CD14-positive monocyte (primary cell): ENCODE measurements around the gene BRSK2. TPM values are rescaled to one million over a fixed set of nuclear protein-coding genes. Genes with fewer than 3 reads are reported as not detected.

Experiments used
- DNase-seq, 3 donors: peaks; one replicate each; pipeline ENCODE4 v3.0.0-alpha.2; 2011 to 2022
- H2AFZ ChIP-seq: 2 replicates; pipeline ENCODE4 v1.6.0; 2012; ENCODE audit warnings: mild to moderate bottlenecking, low read depth, low read length, inconsistent platforms; ENCODE audit not compliant: insufficient read depth, poor library complexity, severe bottlenecking
- H3K27ac ChIP-seq, 2 donors: 1 replicate in 1 of 2; 2 replicates in 1 of 2; pipeline ENCODE4 v1.5.1; 2012 to 2013; ENCODE audit warnings: low read length in 2 of 2, control low read depth in 1 of 2, inconsistent platforms in 1 of 2, low read depth in 1 of 2, mild to moderate bottlenecking in 1 of 2
- H3K27me3 ChIP-seq, 2 donors: one replicate each; pipeline versions ENCODE4 v1.6.0 to v1.6.1; 2011 to 2013; ENCODE audit warnings: low read length in 2 of 2; ENCODE audit not compliant: control insufficient read depth in 2 of 2, insufficient read depth in 2 of 2
- H3K36me3 ChIP-seq, 2 donors: replicated peaks in 1 of 2; 1 replicate in 1 of 2; 2 replicates in 1 of 2; pipeline versions ENCODE4 v1.5.1 to v1.6.1; 2012 to 2013; ENCODE audit warnings: low read length in 2 of 2, control low read depth in 1 of 2, inconsistent platforms in 1 of 2, mild to moderate bottlenecking in 1 of 2; ENCODE audit not compliant: insufficient read depth in 2 of 2, control insufficient read depth in 1 of 2
- H3K4me1 ChIP-seq, 2 donors: 1 replicate in 1 of 2; 2 replicates in 1 of 2; pipeline versions ENCODE4 v1.5.1 to v1.6.1; 2012 to 2013; ENCODE audit warnings: low read length in 2 of 2, control low read depth in 1 of 2, inconsistent platforms in 1 of 2, mild to moderate bottlenecking in 1 of 2, moderate library complexity in 1 of 2; ENCODE audit not compliant: insufficient read depth in 2 of 2, control insufficient read depth in 1 of 2
- H3K4me2 ChIP-seq: replicated peaks from 2 replicates; pipeline ENCODE3; 2012; ENCODE audit warnings: low read length, moderate library complexity, mild to moderate bottlenecking; ENCODE audit not compliant: poor library complexity, severe bottlenecking; ENCODE audit errors: extremely low read depth
- H3K4me3 ChIP-seq, 3 experiments: fragments of 200-600 bp in 1 of 3; sonication (generic) in 1 of 3; replicated peaks in 1 of 3; 1 replicate in 2 of 3; 2 replicates in 1 of 3; pipeline ENCODE4 v1.5.1; 2011 to 2013; ENCODE audit warnings: low read length in 3 of 3, mild to moderate bottlenecking in 3 of 3, control low read depth in 2 of 3, low read depth in 2 of 3, inconsistent platforms in 1 of 3, moderate library complexity in 1 of 3
- H3K79me2 ChIP-seq: 2 replicates; pipeline ENCODE4 v1.6.0; 2012; ENCODE audit warnings: mild to moderate bottlenecking, control low read depth, inconsistent platforms, low read length, moderate library complexity; ENCODE audit not compliant: insufficient read depth
- H3K9ac ChIP-seq: 2 replicates; pipeline ENCODE4 v1.6.0; 2017; ENCODE audit warnings: low read length, mild to moderate bottlenecking; ENCODE audit not compliant: insufficient read depth, poor library complexity, severe bottlenecking
- H3K9me3 ChIP-seq, 2 donors: replicated peaks in 1 of 2; 1 replicate in 1 of 2; 2 replicates in 1 of 2; pipeline versions ENCODE4 v1.5.1 to v1.6.1; 2012 to 2013; ENCODE audit warnings: low read length in 2 of 2, control low read depth in 1 of 2; ENCODE audit not compliant: control insufficient read depth in 1 of 2, insufficient read depth in 1 of 2
- H4K20me1 ChIP-seq: 2 replicates; pipeline ENCODE4 v1.6.0; 2012; ENCODE audit warnings: mild to moderate bottlenecking, low read length, control low read depth, moderate library complexity; ENCODE audit not compliant: insufficient read depth
- H3K27ac Mint-ChIP-seq, 7 donors: one replicate each; pipeline ENCODE4 v1.8.0; 2020; ENCODE audit warnings: mild to moderate bottlenecking in 7 of 7, mixed read lengths in 7 of 7, moderate library complexity in 6 of 7, inconsistent platforms in 2 of 7
- H3K27me3 Mint-ChIP-seq, 3 donors: one replicate each; pipeline ENCODE4 v1.8.0; 2021 to 2022; ENCODE audit warnings: low read depth in 3 of 3, mild to moderate bottlenecking in 3 of 3, mixed read lengths in 3 of 3, moderate library complexity in 3 of 3, inconsistent platforms in 1 of 3
- H3K36me3 Mint-ChIP-seq, 2 donors: one replicate each; pipeline ENCODE4 v1.8.0; 2020; ENCODE audit warnings: mixed read lengths in 2 of 2, inconsistent platforms in 1 of 2, mild to moderate bottlenecking in 1 of 2
- H3K4me1 Mint-ChIP-seq: one replicate; pipeline ENCODE4 v1.8.0; 2020; ENCODE audit warnings: mild to moderate bottlenecking, mixed read lengths
- H3K4me3 Mint-ChIP-seq, 2 donors: one replicate each; pipeline ENCODE4 v1.8.0; 2020; ENCODE audit warnings: mild to moderate bottlenecking in 2 of 2, mixed read lengths in 2 of 2, moderate library complexity in 1 of 2
- H3K9me3 Mint-ChIP-seq, 7 donors: one replicate each; pipeline ENCODE4 v1.8.0; 2020 to 2022; ENCODE audit warnings: mixed read lengths in 7 of 7, mild to moderate bottlenecking in 6 of 7, moderate library complexity in 6 of 7, inconsistent platforms in 2 of 7
- WGBS: methylation state at CpG from one replicate; pipeline ENCODE4 v1.1.5; 2013; ENCODE audit warnings: missing lambda C conversion rate; ENCODE audit not compliant: insufficient coverage; 5-methylcytosine and 5-hydroxymethylcytosine counted together
- intact Hi-C, 2 donors: fragments of 100-400 bp; cut with micrococcal nuclease; formaldehyde crosslinking; loops; one replicate each; pipeline versions ENCODE4 v1.15.0 to v1.15.1; 2023
- polyA plus RNA-seq, 3 donors: library from polyadenylated mRNA; depleted of rRNA in 1 of 3; unstranded in 2 of 3; stranded (reverse) in 1 of 3; fragments of 300-500 nt in 2 of 3; fragments of >200 nt in 1 of 3; fragmentation: Illumina TruSeq in 2 of 3; gene quantifications; 1 replicate in 2 of 3; 2 replicates in 1 of 3; pipeline ENCODE4 v1.2.3, GENCODE V29; 2012 to 2021
- TF ChIP-seq, protein P1 (sequence below): fragments of 200-600 bp; IDR thresholded peaks from one replicate; pipeline ENCODE4 v1.8.0; 2022; ENCODE audit warnings: antibody characterized with exemption, mild to moderate bottlenecking

BRSK2 gene
- polyA plus RNA-seq, 3 donors: 0.13 TPM; not detected in 2

DNA sequence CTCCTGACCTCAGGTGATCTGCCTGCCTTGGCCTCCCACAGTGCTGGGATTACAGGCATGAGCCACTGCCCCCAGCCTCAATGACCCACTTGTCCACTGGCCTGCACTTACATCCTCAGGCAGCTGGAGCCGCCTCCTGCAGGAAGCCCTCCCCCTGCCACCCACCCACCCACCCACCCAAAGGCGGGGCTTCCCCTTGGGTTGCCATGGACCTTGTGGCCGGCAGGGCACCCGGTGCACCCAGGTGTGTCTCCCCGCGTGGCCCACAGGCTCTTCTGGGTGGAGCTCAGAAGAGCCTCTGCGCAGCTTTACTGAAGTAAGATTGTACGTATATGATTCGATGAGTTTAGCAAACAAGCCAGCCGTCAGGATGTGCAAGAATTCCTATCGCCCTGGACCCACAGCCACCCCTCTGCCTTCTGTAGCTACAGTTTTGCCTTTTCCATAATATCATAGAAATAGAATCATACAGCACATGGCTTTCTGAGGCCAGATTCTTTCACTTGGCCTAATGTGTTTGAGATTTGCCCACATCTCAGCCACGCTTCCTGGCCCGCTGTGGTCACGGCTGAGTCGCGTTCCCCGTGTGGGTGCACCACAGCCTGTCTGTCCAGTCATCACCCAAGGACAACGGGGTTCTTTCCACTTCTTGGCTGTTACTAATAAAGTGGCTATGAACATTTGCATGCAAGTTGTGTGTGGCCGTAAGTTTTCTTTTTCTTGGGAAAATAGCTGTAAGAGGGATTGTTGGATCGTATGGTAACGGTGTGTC is 5.3 kb upstream of the BRSK2 start:
- no peak for DNase-seq
- H3K4me2 ChIP-seq: no peak overlapping the region
- intact Hi-C loops: loop anchor here (5.0 to 10.0 kb wide), 3 partner anchors 50 to 690 kb away; partner anchors contain the start of genes DEAF1 (in 1 of the 2), TMEM80 (in 1 of the 2) and TOLLIP (in 1 of the 2)
- H3K79me2 ChIP-seq: no peaks in the 10 kb centered on the region
- no peaks in the 10 kb centered on the region for H3K36me3 Mint-ChIP-seq
- no peak overlapping the region for H2AFZ ChIP-seq
- H3K4me1 Mint-ChIP-seq: peaks cover 12% of the 10 kb centered on the region
- no peak overlapping the region for H3K4me3 ChIP-seq
- H3K27ac Mint-ChIP-seq: no peak overlapping the region
- H3K27ac ChIP-seq: no peak overlapping the region
- H3K4me3 Mint-ChIP-seq: peak overlapping the region in 1 of 2 donors; percentile 59
- TF ChIP-seq, protein P1, sequence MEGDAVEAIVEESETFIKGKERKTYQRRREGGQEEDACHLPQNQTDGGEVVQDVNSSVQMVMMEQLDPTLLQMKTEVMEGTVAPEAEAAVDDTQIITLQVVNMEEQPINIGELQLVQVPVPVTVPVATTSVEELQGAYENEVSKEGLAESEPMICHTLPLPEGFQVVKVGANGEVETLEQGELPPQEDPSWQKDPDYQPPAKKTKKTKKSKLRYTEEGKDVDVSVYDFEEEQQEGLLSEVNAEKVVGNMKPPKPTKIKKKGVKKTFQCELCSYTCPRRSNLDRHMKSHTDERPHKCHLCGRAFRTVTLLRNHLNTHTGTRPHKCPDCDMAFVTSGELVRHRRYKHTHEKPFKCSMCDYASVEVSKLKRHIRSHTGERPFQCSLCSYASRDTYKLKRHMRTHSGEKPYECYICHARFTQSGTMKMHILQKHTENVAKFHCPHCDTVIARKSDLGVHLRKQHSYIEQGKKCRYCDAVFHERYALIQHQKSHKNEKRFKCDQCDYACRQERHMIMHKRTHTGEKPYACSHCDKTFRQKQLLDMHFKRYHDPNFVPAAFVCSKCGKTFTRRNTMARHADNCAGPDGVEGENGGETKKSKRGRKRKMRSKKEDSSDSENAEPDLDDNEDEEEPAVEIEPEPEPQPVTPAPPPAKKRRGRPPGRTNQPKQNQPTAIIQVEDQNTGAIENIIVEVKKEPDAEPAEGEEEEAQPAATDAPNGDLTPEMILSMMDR: no peak
- no peak overlapping the region for H3K9ac ChIP-seq
- peaks cover 17 to 21% of the 10 kb centered on the region in 2 donors for H3K4me1 ChIP-seq
- no peaks in the 10 kb centered on the region for H4K20me1 ChIP-seq
- WGBS: 67% methylated on average over 16 of the region's 21 CpGs
- H3K9me3 Mint-ChIP-seq: peaks cover 0 to 13% (median 4%) of the 10 kb centered on the region in 7 donors
- H3K27me3 Mint-ChIP-seq: peaks cover 66 to 78% (median 67%) of the 10 kb centered on the region in 3 donors
- peaks cover 17 to 57% of the 10 kb centered on the region in 2 donors for H3K27me3 ChIP-seq
- H3K36me3 ChIP-seq: no peaks in the 10 kb centered on the region
- H3K9me3 ChIP-seq: peaks cover 3 to 7% of the 10 kb centered on the region in 2 donors

DNA sequence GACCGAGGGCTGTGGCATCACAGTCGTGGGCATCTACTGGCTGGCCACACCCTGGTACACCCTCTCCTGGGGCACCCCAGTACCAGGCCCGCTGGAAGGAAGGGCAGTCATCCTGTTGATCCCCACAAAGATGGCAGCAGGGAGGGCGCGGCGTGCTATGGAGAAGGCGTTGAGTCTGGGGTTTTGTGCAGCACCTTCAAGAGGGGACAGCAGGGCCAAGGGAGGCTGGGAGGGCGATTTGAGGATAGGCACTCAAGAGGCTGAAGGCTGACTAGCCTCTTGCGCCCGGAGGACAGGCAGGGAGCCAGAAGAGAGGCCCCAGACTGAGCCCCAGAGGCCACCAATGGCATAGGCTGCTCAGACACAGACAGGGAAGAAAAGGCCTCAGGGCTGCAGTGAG is 2.2 kb upstream of the BRSK2 start:
- TF ChIP-seq, protein P1: no peak
- Histone ChIP-seq H3K4me1 (peaks cover 16 to 23% of the 10 kb centered on the region in 2 donors), H3K4me3 (no peak overlapping the region), H3K4me2 (no peak overlapping the region), H3K9me3 (peaks cover 3 to 15% of the 10 kb centered on the region in 2 donors), H3K27ac (no peak overlapping the region), H3K27me3 (peaks cover 32 to 61% of the 10 kb centered on the region in 2 donors), H2AFZ (no peak overlapping the region), H4K20me1 (no peaks in the 10 kb centered on the region), H3K9ac (no peak overlapping the region), H3K36me3 (no peaks in the 10 kb centered on the region), H3K79me2 (no peaks in the 10 kb centered on the region)
- Mint-ChIP-seq H3K4me1 (peaks cover 11% of the 10 kb centered on the region), H3K9me3 (peaks cover 0 to 19% (median 2%) of the 10 kb centered on the region in 7 donors), H3K36me3 (peaks cover 0 to 3% of the 10 kb centered on the region in 2 donors), H3K4me3 (peak overlapping the region in 1 of 2 donors; percentile 64), H3K27me3 (peaks cover 57 to 75% (median 67%) of the 10 kb centered on the region in 3 donors), H3K27ac (no peak overlapping the region)
- DNase-seq: no peak
- intact Hi-C loops: loop anchor here in 1 of 2 donors (10.0 kb wide), 2 partner anchors 53 to 693 kb away; partner anchors contain the start of genes DEAF1 and TMEM80
- 94% methylated on average over 9 of the region's 10 CpGs for WGBS
